Esophagus muscularis mucosa (tissue), 4 donors: ENCODE data around the gene AP1B1.

Experiments used
- EP300 ChIP-seq: sonication (generic); formaldehyde crosslinking; IDR thresholded peaks from one replicate; pipeline ENCODE4 v1.6.1; 2017; ENCODE audit warnings: antibody characterized with exemption
- POLR2A ChIP-seq: fragments of 450-650 bp; IDR thresholded peaks from one replicate; pipeline ENCODE4 v1.6.1; 2017; ENCODE audit warnings: antibody characterized with exemption, moderate library complexity, mild to moderate bottlenecking, low read depth
- TF ChIP-seq, protein P1 (sequence below), 3 experiments: fragments of 200-600 bp in 2 of 3; fragments of 450-650 bp in 1 of 3; sonication (generic) in 2 of 3; IDR thresholded peaks; one replicate each; pipeline ENCODE4 v1.5.1; 2017 to 2019; ENCODE audit warnings: antibody characterized with exemption in 3 of 3, mild to moderate bottlenecking in 2 of 3, moderate library complexity in 1 of 3

DNA sequence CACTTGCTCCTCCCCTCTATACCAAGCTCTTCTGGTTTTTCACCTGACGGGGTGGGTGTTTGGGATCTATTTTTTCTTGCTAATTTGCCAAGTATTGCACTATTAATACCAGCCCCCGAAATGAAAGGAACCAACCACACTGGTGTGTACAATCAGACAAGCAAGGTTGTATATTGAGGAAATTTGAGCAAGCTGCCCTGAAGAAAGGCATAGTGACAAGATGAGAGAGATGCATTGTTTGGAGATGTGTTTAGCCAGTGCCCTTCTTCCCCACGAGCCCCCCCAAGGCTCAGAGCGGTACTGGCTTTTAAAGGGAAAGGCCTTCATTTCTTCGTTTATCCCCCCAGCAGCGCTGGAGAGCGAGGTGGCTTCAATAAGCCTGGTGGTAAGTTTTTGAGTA, 97.2 kb downstream of the AP1B1 start:
- TF ChIP-seq, protein P1, sequence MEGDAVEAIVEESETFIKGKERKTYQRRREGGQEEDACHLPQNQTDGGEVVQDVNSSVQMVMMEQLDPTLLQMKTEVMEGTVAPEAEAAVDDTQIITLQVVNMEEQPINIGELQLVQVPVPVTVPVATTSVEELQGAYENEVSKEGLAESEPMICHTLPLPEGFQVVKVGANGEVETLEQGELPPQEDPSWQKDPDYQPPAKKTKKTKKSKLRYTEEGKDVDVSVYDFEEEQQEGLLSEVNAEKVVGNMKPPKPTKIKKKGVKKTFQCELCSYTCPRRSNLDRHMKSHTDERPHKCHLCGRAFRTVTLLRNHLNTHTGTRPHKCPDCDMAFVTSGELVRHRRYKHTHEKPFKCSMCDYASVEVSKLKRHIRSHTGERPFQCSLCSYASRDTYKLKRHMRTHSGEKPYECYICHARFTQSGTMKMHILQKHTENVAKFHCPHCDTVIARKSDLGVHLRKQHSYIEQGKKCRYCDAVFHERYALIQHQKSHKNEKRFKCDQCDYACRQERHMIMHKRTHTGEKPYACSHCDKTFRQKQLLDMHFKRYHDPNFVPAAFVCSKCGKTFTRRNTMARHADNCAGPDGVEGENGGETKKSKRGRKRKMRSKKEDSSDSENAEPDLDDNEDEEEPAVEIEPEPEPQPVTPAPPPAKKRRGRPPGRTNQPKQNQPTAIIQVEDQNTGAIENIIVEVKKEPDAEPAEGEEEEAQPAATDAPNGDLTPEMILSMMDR (IDR thresholded peaks at IDR 0.05), result no peak
- TF ChIP-seq POLR2A (no peak), EP300 (no peak)
